PFSK-1 (cell line): ENCODE measurements around the gene BRMS1L.

ENCODE experiments used
- POLR2AphosphoS5 ChIP-seq: IDR thresholded peaks from 2 replicates; pipeline ENCODE4 v1.6.1; 2012; ENCODE audit warnings: low read depth, mild to moderate bottlenecking, control low read depth, low read length, moderate library complexity
- SIN3A ChIP-seq: IDR thresholded peaks from 2 replicates; pipeline ENCODE4 v1.6.1; 2012; ENCODE audit warnings: mild to moderate bottlenecking, low read length, moderate library complexity, borderline replicate concordance; ENCODE audit not compliant: insufficient read depth
- TAF1 ChIP-seq: IDR thresholded peaks from 2 replicates; pipeline ENCODE4 v1.6.1; 2012; ENCODE audit warnings: low read length, control low read depth, borderline replicate concordance; ENCODE audit not compliant: insufficient read depth
- TF ChIP-seq, protein P1 (sequence below), 2 experiments: IDR thresholded peaks; 2 replicates each; pipeline versions ENCODE4 v1.6.1 to v1.8.0; 2011 to 2012; ENCODE audit warnings: low read depth in 2 of 2, low read length in 2 of 2, control low read depth in 1 of 2, inconsistent platforms in 1 of 2, mild to moderate bottlenecking in 1 of 2, moderate library complexity in 1 of 2; ENCODE audit not compliant: insufficient read depth in 1 of 2

DNA sequence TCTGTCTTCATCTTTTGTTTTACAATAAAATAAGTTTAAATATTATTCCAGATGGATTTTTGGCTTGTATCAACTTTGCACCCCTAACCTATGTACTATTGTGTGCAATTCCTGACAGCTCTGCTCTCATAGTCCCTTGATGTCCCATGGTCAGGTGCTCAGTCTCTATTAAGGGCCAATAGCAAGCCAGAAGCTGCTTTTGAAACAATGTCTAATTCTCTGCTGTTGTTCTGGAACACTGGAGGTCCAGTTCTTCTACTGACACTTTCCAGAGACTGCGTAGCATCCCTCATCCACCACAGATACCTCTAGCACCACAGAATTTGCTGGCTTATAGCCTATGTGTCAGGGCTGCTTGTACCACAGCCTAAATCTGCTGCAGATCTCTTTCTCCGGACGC, 74.6 kb downstream of the BRMS1L start:
- TF ChIP-seq POLR2AphosphoS5 (no peak), SIN3A (no peak), TAF1 (no peak)
- TF ChIP-seq, protein P1, sequence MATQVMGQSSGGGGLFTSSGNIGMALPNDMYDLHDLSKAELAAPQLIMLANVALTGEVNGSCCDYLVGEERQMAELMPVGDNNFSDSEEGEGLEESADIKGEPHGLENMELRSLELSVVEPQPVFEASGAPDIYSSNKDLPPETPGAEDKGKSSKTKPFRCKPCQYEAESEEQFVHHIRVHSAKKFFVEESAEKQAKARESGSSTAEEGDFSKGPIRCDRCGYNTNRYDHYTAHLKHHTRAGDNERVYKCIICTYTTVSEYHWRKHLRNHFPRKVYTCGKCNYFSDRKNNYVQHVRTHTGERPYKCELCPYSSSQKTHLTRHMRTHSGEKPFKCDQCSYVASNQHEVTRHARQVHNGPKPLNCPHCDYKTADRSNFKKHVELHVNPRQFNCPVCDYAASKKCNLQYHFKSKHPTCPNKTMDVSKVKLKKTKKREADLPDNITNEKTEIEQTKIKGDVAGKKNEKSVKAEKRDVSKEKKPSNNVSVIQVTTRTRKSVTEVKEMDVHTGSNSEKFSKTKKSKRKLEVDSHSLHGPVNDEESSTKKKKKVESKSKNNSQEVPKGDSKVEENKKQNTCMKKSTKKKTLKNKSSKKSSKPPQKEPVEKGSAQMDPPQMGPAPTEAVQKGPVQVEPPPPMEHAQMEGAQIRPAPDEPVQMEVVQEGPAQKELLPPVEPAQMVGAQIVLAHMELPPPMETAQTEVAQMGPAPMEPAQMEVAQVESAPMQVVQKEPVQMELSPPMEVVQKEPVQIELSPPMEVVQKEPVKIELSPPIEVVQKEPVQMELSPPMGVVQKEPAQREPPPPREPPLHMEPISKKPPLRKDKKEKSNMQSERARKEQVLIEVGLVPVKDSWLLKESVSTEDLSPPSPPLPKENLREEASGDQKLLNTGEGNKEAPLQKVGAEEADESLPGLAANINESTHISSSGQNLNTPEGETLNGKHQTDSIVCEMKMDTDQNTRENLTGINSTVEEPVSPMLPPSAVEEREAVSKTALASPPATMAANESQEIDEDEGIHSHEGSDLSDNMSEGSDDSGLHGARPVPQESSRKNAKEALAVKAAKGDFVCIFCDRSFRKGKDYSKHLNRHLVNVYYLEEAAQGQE (IDR thresholded peaks at IDR 0.05; ENCODE audit: insufficient read depth in 1 of 2, low read depth in 2 of 2, low read length in 2 of 2) = no peak
